ENCODE measurements around the gene RPS17. TPM values are rescaled to one million over a fixed set of nuclear protein-coding genes. Genes with fewer than 3 reads are reported as not detected.
"Not testable (repeated sequence)": the region's sequence is repeated elsewhere in the genome, so short reads cannot be mapped to it uniquely, and the experiment has no call there.

The RPS17 gene
- total RNA-seq, 1 donor from 2014 or later, result 1,125 TPM

DNA sequence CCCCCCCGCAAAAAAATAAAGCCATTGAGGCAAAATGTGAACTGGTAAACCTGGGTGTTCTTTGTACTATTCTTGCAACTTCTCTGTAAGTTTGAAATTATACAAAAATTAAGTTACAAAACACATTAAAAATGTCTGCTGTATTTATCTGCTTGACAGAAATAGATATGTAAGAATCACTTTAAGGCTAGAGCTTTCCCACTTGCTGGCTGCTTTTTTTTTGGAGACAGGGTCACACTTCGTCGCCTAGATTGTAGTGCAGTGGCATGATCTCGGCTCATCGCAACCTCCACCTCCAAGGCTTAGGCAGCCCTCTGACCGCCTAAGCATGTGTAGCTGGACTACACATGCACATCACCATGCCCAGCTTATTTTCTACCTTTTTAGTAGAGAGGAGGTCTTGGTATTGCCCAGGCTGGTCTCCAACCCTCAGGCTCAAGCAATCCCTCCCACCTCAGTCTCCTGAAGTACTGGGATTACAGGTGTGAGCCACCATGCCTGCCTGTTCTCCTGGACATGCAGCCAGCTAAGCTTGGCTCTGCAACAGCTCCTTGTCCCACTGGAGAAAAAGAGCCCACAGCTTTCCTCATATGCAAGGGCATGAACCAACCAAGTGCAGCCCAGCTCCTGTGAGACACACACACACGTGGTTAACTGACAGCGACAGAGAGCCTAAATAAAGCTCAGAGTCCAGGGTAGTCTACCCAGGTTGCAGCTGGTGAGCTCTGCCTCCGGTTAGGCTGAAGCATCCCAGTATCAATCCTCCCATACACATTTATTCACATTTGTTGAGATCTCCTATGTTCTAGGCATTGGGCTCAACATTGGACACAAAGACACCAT is 4.5 kb downstream of the RPS17 start:
- Histone ChIP-seq H3K36me3 (peaks cover 27 to 56% of the 10 kb centered on the region in 2 donors), H3K4me1 (peaks cover 0 to 12% of the 10 kb centered on the region in 2 donors), H3K27me3 (no peaks in the 10 kb centered on the region), H3K4me3 (no peak overlapping the region), H3K9me3 (no peaks in the 10 kb centered on the region), H3K27ac (no peak overlapping the region)
- DNase-seq (ENCODE audit: low spot score in 2 of 2), result peak in 1 of 2 donors; percentile 31
- intact Hi-C loops (cut with DNase I), result no loop called here
- TF ChIP-seq, protein P1, sequence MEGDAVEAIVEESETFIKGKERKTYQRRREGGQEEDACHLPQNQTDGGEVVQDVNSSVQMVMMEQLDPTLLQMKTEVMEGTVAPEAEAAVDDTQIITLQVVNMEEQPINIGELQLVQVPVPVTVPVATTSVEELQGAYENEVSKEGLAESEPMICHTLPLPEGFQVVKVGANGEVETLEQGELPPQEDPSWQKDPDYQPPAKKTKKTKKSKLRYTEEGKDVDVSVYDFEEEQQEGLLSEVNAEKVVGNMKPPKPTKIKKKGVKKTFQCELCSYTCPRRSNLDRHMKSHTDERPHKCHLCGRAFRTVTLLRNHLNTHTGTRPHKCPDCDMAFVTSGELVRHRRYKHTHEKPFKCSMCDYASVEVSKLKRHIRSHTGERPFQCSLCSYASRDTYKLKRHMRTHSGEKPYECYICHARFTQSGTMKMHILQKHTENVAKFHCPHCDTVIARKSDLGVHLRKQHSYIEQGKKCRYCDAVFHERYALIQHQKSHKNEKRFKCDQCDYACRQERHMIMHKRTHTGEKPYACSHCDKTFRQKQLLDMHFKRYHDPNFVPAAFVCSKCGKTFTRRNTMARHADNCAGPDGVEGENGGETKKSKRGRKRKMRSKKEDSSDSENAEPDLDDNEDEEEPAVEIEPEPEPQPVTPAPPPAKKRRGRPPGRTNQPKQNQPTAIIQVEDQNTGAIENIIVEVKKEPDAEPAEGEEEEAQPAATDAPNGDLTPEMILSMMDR (IDR thresholded peaks at IDR 0.05), result no peak

GRCh38 chr15:82535151-82535550 is 5.1 kb downstream of the RPS17 start:
- H3K4me3 ChIP-seq; H3K27ac ChIP-seq; H3K9me3 ChIP-seq; H3K27me3 ChIP-seq; intact Hi-C loops (cut with DNase I): not testable (repeated sequence)
- Histone ChIP-seq H3K36me3 (peaks cover 27 to 56% of the 10 kb centered on the region in 2 donors), H3K4me1 (peaks cover 0 to 12% of the 10 kb centered on the region in 2 donors)
- DNase-seq (ENCODE audit: low spot score in 2 of 2), result peak in 1 of 2 donors; percentile 7

- H3K4me3 ChIP-seq; H3K27me3 ChIP-seq; intact Hi-C loops (cut with DNase I); H3K9me3 ChIP-seq; H3K27ac ChIP-seq: not testable (repeated sequence)
- DNase-seq (ENCODE audit: low spot score in 2 of 2), result peak in 1 of 2 donors; percentile 5
- Histone ChIP-seq H3K4me1 (peaks cover 0 to 11% of the 10 kb centered on the region in 2 donors), H3K36me3 (peaks cover 27 to 56% of the 10 kb centered on the region in 2 donors)
Observed at GRCh38 chr15:82534457-82534861, 5.8 kb downstream of the RPS17 start.

GRCh38 chr15:82533801-82534200 is 6.5 kb downstream of the RPS17 start:
- Histone ChIP-seq H3K36me3 (peaks cover 27 to 54% of the 10 kb centered on the region in 2 donors), H3K27me3 (no peaks in the 10 kb centered on the region), H3K9me3 (no peaks in the 10 kb centered on the region), H3K27ac (no peak overlapping the region), H3K4me1 (peaks cover 0 to 4% of the 10 kb centered on the region in 2 donors), H3K4me3 (no peak overlapping the region)
- TF ChIP-seq, protein P1 (IDR thresholded peaks at IDR 0.05), result no peak
- peak in 1 of 2 donors; percentile 50 for DNase-seq (ENCODE audit: low spot score in 2 of 2)
- intact Hi-C loops (cut with DNase I), result no loop called here

DNA sequence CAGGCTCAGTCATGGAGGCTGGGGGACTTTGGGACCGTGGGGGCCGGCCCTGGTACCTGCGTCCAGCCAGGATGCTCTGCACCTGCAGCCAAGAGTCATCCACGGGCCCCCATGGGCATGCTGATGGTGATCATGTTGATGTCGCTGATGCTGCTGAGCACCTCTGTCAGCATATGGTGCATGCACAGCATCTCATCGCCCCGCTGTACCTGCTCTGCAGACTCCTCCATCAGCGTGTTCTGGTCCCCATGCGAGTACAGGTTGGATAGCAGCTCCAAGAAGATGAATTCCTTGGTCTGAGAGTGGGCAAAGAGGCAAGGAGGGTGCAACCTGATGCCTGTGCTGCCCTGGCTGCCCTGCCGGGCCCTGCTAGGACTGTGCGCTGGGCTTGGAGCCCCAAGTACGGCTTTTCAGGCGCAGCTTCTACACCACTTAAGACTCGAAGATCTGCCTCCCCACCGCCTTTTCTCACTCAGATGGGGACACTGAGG is 7.2 kb downstream of the RPS17 start:
- H3K36me3 ChIP-seq, result peaks cover 23 to 47% of the 10 kb centered on the region in 2 donors
- intact Hi-C loops (cut with DNase I), result no loop called here

DNA sequence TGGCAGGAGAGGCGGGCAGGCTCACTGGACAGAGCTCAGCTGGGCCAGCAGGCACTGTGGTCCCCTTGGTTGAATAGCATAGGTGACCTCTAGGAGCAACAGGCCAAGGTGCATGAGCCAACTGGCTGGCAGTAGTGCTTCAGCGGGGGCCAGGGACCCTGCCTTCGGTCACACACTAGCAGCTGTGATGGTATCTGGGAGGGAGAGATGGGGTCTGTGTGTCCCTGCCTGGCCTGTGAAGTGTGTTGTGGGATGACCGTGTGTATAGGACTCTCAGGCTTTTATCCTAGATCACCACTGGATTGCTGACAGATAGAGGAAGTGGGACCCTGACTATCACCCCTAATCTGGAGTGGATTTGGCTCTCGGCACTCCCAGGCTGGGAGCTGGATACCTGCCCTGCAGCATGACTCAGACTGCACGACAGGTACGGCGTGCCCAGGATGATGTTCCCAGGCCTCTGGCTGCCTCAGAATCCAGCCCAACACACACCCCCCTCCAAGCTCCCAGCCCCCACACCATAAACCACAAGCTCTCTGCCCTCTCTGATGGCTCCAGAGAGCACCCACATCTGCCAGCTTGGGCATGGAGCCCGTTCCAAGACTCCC is 7.8 kb downstream of the RPS17 start:
- peak in 1 of 2 donors; percentile 40 for DNase-seq (ENCODE audit: low spot score in 2 of 2)
- H3K36me3 ChIP-seq, result peaks cover 18 to 41% of the 10 kb centered on the region in 2 donors
- no peaks in the 10 kb centered on the region for H3K4me1 ChIP-seq
- intact Hi-C loops (cut with DNase I), result no loop called here
- H3K27ac ChIP-seq, result no peak overlapping the region
- H3K27me3 ChIP-seq, result no peaks in the 10 kb centered on the region
- TF ChIP-seq, protein P1 (IDR thresholded peaks at IDR 0.05), result no peak
- H3K4me3 ChIP-seq, result no peak overlapping the region
- H3K9me3 ChIP-seq, result no peaks in the 10 kb centered on the region

More for the DNA sequence above, 7.2 kb downstream of the RPS17 start:
- peak in 1 of 2 donors; percentile 61 for DNase-seq (ENCODE audit: low spot score in 2 of 2)
- Histone ChIP-seq H3K4me3 (no peak overlapping the region), H3K4me1 (no peaks in the 10 kb centered on the region), H3K27me3 (no peaks in the 10 kb centered on the region), H3K27ac (no peak overlapping the region), H3K9me3 (no peaks in the 10 kb centered on the region)
- TF ChIP-seq, protein P1 (IDR thresholded peaks at IDR 0.05), result no peak
